GM12874 (cell line): Measurements from ENCODE around the gene MARCO.

Experiments used
- TF ChIP-seq, protein P1 (sequence below): IDR thresholded peaks from 2 replicates; pipeline ENCODE4 v1.5.1; 2011; ENCODE audit warnings: low read depth, mild to moderate bottlenecking, control low read depth, low read length, moderate library complexity; ENCODE audit not compliant: insufficient read depth

MARCO gene, protein sequence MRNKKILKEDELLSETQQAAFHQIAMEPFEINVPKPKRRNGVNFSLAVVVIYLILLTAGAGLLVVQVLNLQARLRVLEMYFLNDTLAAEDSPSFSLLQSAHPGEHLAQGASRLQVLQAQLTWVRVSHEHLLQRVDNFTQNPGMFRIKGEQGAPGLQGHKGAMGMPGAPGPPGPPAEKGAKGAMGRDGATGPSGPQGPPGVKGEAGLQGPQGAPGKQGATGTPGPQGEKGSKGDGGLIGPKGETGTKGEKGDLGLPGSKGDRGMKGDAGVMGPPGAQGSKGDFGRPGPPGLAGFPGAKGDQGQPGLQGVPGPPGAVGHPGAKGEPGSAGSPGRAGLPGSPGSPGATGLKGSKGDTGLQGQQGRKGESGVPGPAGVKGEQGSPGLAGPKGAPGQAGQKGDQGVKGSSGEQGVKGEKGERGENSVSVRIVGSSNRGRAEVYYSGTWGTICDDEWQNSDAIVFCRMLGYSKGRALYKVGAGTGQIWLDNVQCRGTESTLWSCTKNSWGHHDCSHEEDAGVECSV

DNA sequence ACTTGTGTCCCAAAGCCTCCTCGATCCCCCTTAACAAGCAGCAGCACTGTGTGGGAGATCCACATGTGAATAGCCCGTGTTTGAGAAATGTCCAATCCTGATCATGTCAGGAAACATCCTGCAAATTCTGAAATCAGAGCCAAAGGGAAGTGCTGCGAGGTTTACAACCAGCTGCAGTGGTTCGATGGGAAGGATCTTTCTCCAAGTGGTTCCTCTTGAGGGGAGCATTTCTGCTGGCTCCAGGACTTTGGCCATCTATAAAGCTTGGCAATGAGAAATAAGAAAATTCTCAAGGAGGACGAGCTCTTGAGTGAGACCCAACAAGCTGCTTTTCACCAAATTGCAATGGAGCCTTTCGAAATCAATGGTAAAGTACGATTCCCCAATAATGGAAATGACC lies at the start of gene MARCO:
Gene MARCO (plus strand): TSS at position 164 of the 400 bp plus-strand sequence. CDS start 107 bp downstream, at position 271.
- TF ChIP-seq, protein P1, sequence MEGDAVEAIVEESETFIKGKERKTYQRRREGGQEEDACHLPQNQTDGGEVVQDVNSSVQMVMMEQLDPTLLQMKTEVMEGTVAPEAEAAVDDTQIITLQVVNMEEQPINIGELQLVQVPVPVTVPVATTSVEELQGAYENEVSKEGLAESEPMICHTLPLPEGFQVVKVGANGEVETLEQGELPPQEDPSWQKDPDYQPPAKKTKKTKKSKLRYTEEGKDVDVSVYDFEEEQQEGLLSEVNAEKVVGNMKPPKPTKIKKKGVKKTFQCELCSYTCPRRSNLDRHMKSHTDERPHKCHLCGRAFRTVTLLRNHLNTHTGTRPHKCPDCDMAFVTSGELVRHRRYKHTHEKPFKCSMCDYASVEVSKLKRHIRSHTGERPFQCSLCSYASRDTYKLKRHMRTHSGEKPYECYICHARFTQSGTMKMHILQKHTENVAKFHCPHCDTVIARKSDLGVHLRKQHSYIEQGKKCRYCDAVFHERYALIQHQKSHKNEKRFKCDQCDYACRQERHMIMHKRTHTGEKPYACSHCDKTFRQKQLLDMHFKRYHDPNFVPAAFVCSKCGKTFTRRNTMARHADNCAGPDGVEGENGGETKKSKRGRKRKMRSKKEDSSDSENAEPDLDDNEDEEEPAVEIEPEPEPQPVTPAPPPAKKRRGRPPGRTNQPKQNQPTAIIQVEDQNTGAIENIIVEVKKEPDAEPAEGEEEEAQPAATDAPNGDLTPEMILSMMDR, result no peak

DNA sequence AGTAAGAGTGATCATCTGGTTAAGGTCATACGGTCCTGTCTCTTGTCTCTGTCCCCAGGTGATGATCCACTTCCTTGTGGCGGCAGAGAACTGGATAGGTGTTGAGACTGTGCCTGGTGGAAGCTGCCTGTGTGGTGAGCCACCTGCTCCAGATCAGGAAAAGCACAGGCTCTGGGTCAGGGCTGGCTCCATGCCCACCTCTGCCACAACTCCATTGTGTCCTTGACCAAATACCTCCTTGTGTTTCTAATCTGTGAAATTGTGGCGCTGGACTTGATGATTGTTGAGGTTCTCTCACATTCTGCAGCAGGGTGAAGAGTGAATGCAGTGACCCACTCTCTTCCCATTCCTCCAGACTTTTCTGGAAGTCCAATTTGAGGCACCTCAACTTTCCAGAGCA lies 48.9 kb upstream of the MARCO start:
- TF ChIP-seq, protein P1, result no peak

DNA sequence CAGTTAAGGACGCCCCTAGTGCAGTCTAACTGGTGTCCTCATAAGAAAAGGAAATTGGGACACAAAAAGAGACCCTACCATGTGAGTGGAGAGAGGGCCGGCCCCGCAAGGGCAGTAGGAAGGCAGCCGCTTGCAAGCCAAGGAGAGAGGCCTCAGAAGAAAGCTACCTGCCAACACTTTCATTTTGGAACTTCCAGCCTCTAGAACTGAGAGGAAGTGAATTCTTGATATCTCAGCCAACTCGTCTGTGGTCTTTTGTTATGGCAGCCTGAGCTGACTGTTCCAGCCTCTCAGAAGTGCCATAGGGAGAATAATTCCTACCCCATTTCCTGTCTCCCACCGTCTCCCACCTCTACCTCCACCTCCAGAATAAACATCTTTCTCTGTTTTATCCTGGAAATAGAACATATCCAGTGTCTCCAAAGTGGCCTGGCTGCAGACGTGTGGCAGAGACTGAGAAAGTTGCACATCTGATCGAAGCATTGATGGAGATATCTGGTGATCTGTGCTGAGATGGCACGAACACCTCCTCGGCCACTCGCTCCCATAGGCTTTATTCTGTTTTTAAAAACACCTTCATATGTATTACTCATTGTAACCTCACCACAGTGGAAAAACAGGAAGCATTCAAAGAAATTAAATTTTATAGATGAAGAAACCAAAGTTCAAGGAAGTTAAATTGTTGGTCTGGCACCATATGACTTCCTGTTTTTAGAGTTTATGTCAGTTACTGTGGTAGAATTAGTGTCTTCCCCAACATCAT lies 39.5 kb upstream of the MARCO start:
- TF ChIP-seq, protein P1, result no peak

DNA sequence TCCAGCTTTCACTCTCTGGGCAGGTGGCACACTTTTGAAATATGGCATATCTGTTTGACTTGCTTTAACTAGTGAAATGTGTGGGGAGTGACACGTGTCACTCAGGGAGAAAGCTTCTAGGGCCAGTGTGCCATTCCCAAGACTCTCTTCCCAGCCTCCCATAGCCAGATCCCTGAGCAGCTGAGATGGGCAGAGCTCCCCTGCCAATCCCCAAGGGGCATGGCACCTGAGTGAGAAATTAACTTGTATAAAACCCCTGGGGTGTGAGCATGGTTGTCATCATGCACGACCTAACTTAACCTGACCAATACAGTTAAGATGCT lies 39.0 kb upstream of the MARCO start:
- TF ChIP-seq, protein P1, result no peak

GRCh38 chr2:118903551-118904479 lies 38.2 kb upstream of the MARCO start:
- TF ChIP-seq, protein P1, result no peak

- TF ChIP-seq, protein P1, result no peak
These were observed 36.8 kb upstream of the MARCO start for GRCh38 chr2:118905206-118905605.
